Activated CD8-positive, alpha-beta memory T cell treated with anti-CD3 and anti-CD28 coated beads for 24 hours (primary cell): ENCODE results near the gene UBAP2.

Experiments used
- DNase-seq: peaks from one replicate; pipeline ENCODE4 v3.0.0-alpha.2; 2020

The UBAP2 gene

GRCh38 chr9:34048727-34049629, at the start of gene UBAP2:
UBAP2 (minus strand) TSS chr9:34048887; CDS start chr9:34017148, 31,739 bp downstream.
- peak; percentile 99 for DNase-seq

DNA sequence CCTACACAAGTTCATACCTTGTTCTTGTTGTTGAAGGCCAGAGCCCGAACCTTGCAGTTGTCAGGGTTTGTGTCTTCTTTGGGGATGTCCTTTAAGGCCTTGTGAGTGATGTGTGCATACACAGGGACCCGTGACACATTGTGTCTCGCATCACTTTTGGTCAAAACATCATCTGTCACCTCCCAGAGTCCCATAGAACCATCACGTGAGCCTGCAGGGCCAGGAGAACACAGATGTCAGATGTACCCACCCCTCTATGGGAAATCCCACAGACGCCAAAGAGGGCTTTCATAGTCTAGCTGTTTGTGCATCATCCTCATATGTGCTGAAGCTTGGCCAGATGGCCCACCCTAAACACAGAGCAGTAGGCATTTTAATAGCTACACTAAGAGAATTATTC, 49.6 kb upstream of the UBAP2 start:
- DNase-seq: no peak

DNA sequence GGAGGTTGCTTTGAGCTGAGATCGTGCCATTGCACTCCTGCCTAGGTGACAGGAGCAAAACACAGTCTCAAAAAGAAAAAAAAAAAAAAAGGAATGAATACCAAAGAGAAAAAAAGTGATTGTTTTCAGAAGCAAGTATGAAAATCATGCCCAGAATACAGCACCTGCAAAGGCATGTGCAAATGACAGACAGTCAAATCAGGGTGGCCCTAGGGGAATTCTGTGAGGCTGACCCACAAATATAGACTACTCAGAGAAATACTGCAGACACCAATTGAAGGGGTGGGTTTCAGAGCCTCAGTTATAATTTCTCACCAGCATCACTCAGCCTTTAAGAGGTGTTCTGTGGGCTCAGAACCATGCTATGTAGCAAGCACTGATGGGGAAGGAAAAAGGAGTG, 49.2 kb upstream of the UBAP2 start:
- no peak for DNase-seq

GRCh38 chr9:34096751-34097150, 48.1 kb upstream of the UBAP2 start:
- no peak for DNase-seq

DNA sequence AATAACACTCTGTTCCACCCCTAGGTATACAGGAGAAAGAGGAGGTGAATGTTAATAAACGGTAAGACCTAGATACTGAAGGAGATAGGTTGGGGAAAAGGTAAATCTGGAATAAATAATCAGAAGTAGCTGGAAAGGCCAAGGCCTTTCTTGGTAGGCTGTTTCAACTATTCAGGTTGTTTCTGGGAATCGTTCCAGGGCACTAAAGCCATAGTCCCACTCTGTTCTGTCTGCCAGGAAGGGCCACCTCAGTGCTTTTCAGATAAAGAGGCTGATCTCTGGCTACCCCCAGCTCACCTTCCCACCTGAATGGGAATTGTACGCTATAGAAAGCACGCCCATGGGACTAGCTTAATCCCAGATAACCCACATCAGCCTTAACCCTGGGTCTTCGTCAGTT, 44.9 kb upstream of the UBAP2 start:
- DNase-seq: no peak

DNA sequence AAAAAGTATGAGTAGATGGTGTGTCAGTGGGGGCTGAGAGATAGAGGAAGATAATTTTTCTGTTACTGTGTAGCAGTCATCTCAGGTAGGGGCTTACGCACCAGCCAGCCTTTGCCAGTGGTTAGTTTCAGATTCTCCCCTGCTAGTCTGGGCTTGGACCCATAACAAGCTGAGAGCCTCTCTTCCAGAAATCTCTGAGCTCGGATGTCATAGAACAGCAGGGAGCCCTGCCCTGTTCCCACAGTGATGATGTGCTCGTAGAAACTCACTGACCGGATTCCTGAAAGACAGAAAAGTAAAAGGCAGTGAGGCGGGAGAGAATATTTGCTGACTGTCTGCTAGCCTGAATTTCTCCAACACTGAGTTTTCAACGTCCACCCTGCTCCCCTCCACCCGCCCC, 40.6 kb upstream of the UBAP2 start:
- DNase-seq: no peak

GRCh38 chr9:34087370-34087769, 38.7 kb upstream of the UBAP2 start:
- no peak for DNase-seq

DNA sequence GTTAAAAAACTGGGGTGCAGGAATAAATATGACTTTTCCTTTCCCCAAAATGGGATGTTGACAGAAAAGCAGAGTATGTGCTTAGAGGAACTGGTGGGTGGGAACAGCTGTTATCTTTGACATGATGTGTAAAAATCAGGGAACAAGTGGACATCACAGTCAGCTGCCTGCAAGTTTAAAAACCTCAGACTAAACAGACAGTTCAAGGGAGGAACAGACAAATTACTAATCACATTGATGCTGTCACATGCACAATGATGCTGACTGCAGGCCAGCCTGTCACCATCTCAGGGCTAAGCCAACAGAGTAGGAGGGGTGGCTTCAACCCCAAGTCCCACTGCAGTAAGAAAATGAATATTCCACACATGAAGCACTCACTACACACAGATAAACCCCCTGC, 38.2 kb upstream of the UBAP2 start:
- DNase-seq: no peak

DNA sequence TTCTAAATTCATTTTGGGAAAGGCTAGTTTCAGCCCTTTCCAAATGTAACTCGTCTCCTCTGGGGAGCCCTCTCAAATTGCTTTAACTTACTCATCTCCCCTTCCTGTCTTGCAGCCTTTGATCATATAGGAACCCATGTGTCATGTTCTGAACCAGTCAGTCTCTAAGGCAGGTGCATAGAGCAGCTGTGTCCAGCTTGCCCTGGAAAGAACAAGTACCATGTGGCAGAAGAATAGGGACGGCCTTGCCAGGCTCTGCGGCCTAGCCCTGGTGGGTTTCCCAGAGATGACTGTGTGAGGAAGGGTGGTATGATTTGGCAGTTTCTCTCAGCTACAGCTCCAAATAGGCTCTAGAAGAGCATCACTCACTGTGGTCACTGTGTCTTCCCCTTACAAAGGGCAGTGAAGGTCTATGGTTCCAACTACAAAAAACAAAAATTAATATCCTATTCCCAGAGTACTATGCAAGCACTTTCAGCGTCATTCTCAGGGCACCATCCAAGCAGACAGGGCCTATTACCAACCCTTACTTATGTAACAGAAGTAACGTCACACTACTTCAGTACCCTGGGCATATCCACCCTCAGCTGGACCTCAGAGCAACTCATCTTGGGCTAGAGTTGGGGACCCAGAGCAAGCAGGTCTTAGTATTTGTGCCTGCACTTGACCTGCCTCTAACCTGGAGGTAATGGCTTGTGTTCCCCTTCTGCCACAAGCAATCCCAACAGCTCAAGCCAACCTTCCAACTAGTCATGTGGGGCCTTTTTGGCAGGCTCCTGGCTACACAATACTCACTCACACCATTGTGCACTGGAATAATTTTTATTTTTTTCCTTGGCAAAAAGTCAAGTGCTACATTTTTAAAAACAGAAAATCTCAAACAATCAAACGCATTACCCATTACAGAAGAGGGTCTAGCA, 37.2 kb upstream of the UBAP2 start:
- no peak for DNase-seq

GRCh38 chr9:34084562-34084961, 35.9 kb upstream of the UBAP2 start:
- DNase-seq: no peak

- DNase-seq: no peak
Observed at GRCh38 chr9:34079181-34079580, 30.5 kb upstream of the UBAP2 start.

GRCh38 chr9:34072868-34073590, 24.3 kb upstream of the UBAP2 start:
- no peak for DNase-seq

DNA sequence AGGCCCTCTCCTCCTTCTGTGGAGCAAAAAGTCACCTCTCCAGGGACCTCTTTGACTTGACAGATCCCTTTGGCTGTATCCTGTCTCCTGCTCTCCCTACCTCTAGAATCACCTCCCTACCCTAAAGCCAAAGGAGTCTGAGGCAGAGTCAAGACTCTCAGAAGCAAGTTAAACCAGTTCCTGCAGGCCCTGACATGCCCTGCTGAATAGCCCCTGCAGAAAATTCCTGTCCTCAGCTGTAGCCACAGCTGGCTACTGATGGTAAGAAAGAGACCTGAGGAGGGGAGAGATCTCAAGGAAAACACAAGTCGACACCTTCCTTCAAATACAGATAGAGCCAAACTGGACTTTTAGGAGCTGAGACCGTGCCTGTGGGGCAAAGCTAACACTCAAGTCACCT, 23.7 kb upstream of the UBAP2 start:
- DNase-seq: no peak

DNA sequence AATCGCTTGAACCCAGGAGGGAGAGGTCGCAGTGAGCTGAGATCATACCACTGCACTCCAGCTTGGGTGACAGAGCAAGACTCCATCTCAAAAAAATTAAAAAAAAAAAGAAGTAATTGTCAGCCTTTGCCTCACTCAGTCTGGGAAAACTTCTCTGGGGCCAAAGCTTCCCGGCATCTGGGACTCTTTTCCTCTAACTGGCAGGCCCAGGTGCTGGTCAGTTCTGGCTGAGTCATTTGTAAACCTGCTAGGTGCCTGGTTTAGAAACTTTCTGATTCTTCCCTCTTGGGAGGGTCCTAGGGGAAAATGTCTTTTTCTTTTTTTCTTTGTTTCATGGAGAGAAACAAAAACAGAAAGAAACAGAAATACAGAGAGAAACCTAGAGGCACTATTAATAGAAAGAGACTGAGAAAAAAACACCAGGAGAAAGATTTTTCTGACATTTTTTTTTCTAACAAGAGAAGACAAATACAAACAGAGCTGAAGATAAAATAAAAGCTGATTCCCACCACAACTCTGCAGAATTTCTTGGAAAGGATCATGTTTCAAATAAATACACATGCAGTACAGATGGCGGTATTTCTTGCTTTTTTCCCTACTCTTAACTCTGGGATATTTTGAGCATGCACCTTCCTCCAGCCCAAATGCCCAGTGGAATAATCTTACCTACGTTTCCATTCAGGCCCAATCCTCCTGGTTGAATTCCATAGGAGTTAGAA, 22.1 kb upstream of the UBAP2 start:
- DNase-seq: no peak

DNA sequence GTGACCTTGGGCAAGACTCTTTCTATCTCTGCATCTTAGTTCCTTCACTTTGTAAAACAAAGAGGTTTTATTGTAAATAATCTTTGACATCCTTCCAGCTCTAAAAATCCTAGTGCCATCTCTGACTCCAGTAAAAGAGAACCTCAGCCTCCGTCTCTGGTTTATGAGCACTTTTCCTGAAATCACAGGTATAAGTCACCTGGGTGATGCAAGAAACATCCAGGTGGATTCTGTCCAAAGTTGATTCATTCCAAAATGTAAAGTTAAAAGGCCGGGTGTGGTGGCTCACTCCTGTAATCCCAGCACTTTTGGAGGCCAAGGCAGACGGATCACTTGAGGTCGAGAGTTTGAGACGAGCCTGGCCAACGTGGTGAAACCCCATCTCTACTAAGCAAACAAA, 21.1 kb upstream of the UBAP2 start:
- no peak for DNase-seq

DNA sequence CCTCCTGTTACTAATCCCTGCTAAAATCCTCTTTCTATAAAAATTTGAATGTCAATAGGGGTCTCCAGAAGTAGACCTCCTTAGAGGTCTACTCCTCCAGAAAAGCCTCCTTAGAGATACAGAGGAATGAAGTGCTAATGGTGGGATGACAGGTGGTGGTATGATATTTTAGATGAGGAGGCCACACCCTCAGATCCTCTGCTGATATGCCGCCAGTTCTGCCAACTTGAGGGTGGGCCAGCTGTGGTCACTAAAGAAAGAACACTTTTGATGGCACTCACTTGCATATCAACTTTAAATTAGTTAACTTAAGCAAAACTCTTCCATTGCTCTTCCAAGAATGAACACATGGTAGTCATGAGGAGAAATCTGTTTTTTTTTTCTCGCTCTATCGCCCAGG, 16.9 kb upstream of the UBAP2 start:
- no peak for DNase-seq

DNA sequence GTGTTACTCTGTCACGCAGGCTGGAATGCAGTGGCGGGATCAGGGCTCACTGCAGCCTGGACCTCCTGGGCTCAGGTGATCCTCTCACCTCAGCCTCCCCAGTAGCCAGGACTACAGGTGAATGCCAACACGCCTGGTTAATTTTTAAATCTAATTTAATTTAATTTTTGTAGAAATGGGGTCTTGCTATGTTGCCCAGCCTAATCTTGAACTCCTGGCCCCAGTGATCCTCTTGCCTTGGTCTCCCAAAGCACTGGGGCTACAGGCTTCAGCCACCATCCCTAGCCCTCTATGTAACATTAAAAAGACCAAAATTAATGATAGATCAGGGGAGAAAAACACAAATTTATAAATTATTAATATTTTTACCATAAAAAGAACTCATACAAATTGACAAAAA, 11.3 kb upstream of the UBAP2 start:
- DNase-seq: no peak

DNA sequence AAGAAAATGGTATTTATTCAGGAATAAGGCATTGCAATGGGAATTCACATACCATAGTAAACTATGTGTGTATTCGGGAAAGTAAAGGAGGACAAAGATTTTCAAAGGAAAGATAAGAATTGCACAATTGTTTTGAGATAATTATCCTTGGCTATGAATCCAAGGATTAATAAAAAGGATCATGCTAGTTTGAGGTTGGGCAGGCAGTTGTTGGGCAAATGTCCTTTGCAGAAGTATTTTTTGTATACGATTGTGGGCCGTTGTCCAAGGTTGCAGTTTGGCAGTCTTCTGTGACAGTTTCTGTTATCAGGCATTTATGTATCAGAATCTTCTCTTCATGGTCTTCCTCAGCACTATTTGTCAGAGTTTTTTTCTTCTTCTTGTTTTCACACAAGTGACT, 10.6 kb upstream of the UBAP2 start:
- DNase-seq: no peak

DNA sequence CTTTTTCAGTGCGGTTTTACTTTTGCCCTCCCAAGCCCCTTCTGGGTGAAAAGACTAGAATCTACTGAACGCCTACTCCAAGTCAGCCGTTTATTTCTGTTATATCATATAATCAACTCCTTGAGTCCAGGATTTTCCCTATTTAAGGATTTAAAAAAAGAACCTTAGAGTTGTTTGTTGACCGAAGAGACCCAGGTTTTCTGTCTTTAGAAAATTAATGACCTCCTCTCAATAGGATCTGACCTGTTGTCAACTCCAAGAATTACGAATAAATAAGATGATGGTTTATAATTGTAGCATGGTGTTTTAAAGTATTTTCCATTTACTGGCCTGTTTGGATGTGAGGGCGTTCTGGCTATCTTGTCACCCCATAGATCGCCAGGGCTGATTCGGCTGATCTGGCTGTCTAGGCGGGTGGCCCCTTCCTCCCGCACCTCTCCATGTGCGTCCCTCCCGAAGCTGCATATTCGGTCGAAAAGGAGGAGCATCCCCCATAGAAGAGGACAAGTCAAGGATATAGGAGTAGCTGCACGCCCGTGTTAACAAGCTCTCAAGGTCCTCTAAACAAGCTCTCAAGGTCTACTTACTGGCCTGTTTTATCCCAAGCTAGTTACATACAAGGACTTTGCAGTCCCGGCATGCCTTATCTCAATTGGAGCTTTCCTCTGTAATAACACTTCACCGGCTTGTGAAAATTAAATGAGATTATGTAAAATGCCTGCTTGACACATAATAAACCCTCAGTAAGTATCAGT, 1.1 kb upstream of the UBAP2 start:
- no peak for DNase-seq

DNA sequence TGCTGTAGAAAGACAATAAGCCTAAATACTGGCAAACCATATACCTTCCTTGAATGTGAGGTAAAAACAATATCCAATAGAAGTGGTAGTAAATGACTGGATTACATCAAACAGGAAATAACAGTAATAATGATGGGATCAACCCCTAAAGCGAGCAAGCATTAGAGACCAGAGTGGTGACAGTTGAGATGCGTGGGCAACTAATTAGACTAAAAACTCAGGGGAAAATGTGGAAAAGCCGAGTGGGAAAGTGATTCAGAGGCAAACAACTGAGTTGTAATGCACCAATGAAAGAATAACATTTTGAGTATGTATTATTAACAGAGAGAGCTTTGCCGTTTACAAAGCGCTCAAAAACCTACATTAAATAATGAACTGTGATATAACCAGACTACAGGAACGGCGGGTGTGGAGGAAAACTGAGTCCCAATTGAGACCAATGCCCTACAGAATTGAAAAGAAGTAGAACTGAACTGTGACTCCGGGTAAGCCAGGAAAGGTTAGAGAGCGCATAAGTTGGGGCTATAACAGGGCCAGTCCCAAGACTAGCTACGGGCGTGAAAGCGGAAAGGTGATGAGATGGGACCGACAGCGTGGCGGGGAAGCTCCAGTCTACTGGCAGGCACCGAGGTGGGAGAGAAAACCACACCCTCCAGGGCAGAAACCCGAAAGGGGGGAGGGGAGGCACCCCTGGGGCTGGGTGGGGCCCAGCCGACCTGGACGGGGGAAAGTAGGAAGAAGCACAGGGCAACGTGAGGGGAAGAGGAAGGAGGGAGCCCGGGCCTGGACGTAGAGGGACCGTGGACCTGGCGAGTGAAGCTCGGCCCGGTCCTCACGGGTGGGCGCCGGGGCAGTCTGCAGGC, 592 bp downstream of the UBAP2 start:
- peak; percentile 85 for DNase-seq
